Stomach (tissue), 9 donors: ENCODE results near the gene REPS1. TPM values are rescaled to one million over a fixed set of nuclear protein-coding genes. Genes with fewer than 3 reads are reported as not detected.

Experiments
- DNase-seq, 2 donors: peaks; one replicate each; pipeline versions ENCODE4 v3.0.0 to v3.0.0-alpha.2; 2013 to 2019
- H3K27ac ChIP-seq, 5 donors: fragments of 200-600 bp in 4 of 5; sonication (generic) in 4 of 5; one replicate each; pipeline ENCODE4 v1.5.1; 2013 to 2019; ENCODE audit warnings: mild to moderate bottlenecking in 1 of 5, moderate library complexity in 1 of 5
- H3K27me3 ChIP-seq, 3 donors: fragments of 200-600 bp; sonication (generic); one replicate each; pipeline ENCODE4 v1.5.1; 2017 to 2019; ENCODE audit warnings: mixed run types in 1 of 3
- H3K36me3 ChIP-seq, 4 donors: fragments of 200-600 bp; sonication (generic); 1 replicate in 3 of 4; 2 replicates in 1 of 4; pipeline ENCODE4 v1.5.1; 2016 to 2019
- H3K4me1 ChIP-seq, 4 donors: fragments of 200-600 bp; sonication (generic); one replicate each; pipeline ENCODE4 v1.5.1; 2016 to 2019
- H3K4me3 ChIP-seq, 4 donors: fragments of 200-600 bp; sonication (generic) in 3 of 4; one replicate each; pipeline ENCODE4 v1.5.1; 2016 to 2019; ENCODE audit warnings: mild to moderate bottlenecking in 1 of 4
- H3K9me3 ChIP-seq, 4 donors: fragments of 200-600 bp; sonication (generic); one replicate each; pipeline ENCODE4 v1.5.1; 2016 to 2019
- EP300 ChIP-seq: sonication (generic); formaldehyde crosslinking; IDR thresholded peaks from one replicate; pipeline ENCODE4 v1.6.1; 2017; ENCODE audit warnings: antibody characterized with exemption
- POLR2A ChIP-seq, 4 donors: fragments of 450-650 bp; IDR thresholded peaks; one replicate each; pipeline ENCODE4 v1.6.1; 2016; ENCODE audit warnings: antibody characterized with exemption in 4 of 4, control low read depth in 2 of 4, mild to moderate bottlenecking in 1 of 4, moderate library complexity in 1 of 4
- POLR2AphosphoS5 ChIP-seq, 3 donors: sonication (generic); formaldehyde crosslinking; IDR thresholded peaks; one replicate each; pipeline ENCODE4 v1.6.1; 2016; ENCODE audit warnings: antibody characterized with exemption in 3 of 3
- WGBS, 5 donors: extraction: QIAGEN DNeasy Blood & Tissue Kit in 3 of 5; methylation state at CpG; one replicate each; pipeline versions ENCODE4 v1.1.5 to v1.1.7; 2013 to 2018; 5-methylcytosine and 5-hydroxymethylcytosine counted together
- intact Hi-C: fragments of 100-400 bp; cut with DNase I; formaldehyde crosslinking; loops from one replicate; pipeline ENCODE4 v1.15.1; 2023; ENCODE audit warnings: low total_unique reads
- polyA plus RNA-seq, 3 donors: library from polyadenylated mRNA; stranded (reverse); fragments of 200-250 nt; gene quantifications; one replicate each; pipeline ENCODE4 v1.2.3, GENCODE V29; 2013
- total RNA-seq, 5 donors: library from RNA; depleted of rRNA; stranded (reverse); fragments of >200 nt; gene quantifications; one replicate each; pipeline versions ENCODE4 v1.1.0 to v1.2.3, GENCODE V29; 2014 to 2016
- TF ChIP-seq, protein P1 (sequence below), 7 experiments: fragments of 450-650 bp in 4 of 7; fragments of 200-600 bp in 3 of 7; sonication (generic) in 3 of 7; IDR thresholded peaks; one replicate each; pipeline ENCODE4 v1.5.1; 2016 to 2019; ENCODE audit warnings: antibody characterized with exemption in 7 of 7, control low read depth in 2 of 7, mild to moderate bottlenecking in 1 of 7
- donor health status: healthy with polysubstance abuse.
- donor health status: Bipolar disorder and iron deficiency.
- donor health status: healthy.

The REPS1 gene
- total and polyA plus RNA-seq, 8 donors: 11.8 to 85.4 (median 41.6) TPM

DNA sequence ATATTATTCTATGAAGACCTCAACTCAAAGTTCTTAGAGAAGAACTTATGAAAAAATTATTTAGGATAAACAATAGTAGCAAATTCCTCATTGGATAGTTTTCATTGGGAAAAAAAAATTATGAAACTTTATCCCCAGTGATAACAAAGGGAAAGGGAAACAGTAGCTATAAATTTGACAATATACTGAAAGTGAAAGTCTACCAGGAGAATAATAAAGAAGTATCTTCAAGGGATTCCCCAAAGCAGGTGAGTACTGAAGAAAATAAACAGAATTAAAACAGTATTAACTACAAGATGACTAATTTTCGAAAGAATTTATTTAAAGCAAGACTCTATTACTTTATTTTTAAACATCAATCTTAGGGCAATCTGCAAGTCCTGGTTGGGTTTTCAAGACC lies 56.4 kb downstream of the REPS1 start:
- H3K4me3 ChIP-seq: no peak overlapping the region
- no peak for DNase-seq
- intact Hi-C loops: no loop called here
- H3K9me3 ChIP-seq: no peaks in the 10 kb centered on the region
- peaks cover 0 to 4% (median 0%) of the 10 kb centered on the region in 4 donors for H3K4me1 ChIP-seq
- peaks cover 0 to 50% (median 34%) of the 10 kb centered on the region in 4 donors for H3K36me3 ChIP-seq
- WGBS, 5 donors: 78 to 100% (median 95%) methylated on average over 1 of the region's 1 CpG
- TF ChIP-seq POLR2A (IDR thresholded peaks at IDR 0.05) (no peak), EP300 (no peak), POLR2AphosphoS5 (IDR thresholded peaks at IDR 0.05) (no peak)
- TF ChIP-seq, protein P1, sequence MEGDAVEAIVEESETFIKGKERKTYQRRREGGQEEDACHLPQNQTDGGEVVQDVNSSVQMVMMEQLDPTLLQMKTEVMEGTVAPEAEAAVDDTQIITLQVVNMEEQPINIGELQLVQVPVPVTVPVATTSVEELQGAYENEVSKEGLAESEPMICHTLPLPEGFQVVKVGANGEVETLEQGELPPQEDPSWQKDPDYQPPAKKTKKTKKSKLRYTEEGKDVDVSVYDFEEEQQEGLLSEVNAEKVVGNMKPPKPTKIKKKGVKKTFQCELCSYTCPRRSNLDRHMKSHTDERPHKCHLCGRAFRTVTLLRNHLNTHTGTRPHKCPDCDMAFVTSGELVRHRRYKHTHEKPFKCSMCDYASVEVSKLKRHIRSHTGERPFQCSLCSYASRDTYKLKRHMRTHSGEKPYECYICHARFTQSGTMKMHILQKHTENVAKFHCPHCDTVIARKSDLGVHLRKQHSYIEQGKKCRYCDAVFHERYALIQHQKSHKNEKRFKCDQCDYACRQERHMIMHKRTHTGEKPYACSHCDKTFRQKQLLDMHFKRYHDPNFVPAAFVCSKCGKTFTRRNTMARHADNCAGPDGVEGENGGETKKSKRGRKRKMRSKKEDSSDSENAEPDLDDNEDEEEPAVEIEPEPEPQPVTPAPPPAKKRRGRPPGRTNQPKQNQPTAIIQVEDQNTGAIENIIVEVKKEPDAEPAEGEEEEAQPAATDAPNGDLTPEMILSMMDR (IDR thresholded peaks at IDR 0.05): no peak
- H3K27ac ChIP-seq: no peak overlapping the region
- no peaks in the 10 kb centered on the region for H3K27me3 ChIP-seq

GRCh38 chr6:138926579-138926978 lies 61.5 kb downstream of the REPS1 start:
- Histone ChIP-seq H3K4me3 (no peak overlapping the region), H3K36me3 (peaks cover 0 to 40% (median 19%) of the 10 kb centered on the region in 4 donors), H3K9me3 (no peaks in the 10 kb centered on the region), H3K27me3 (no peaks in the 10 kb centered on the region), H3K4me1 (no peaks in the 10 kb centered on the region), H3K27ac (no peak overlapping the region)
- intact Hi-C loops: no loop called here
- TF ChIP-seq, protein P1 (IDR thresholded peaks at IDR 0.05): no peak
- TF ChIP-seq EP300 (no peak), POLR2AphosphoS5 (IDR thresholded peaks at IDR 0.05) (no peak), POLR2A (IDR thresholded peaks at IDR 0.05) (no peak)
- 93 to 96% (median 94%) methylated on average over 3 of the region's 3 CpGs for WGBS, 5 donors
- no peak for DNase-seq

GRCh38 chr6:138925806-138926205 lies 62.2 kb downstream of the REPS1 start:
- Histone ChIP-seq H3K4me3 (no peak overlapping the region), H3K9me3 (no peaks in the 10 kb centered on the region), H3K36me3 (peaks cover 0 to 42% (median 26%) of the 10 kb centered on the region in 4 donors), H3K27ac (no peak overlapping the region), H3K27me3 (no peaks in the 10 kb centered on the region), H3K4me1 (no peaks in the 10 kb centered on the region)
- intact Hi-C loops: no loop called here
- no peak for DNase-seq
- 81 to 97% (median 91%) methylated on average over 2 of the region's 2 CpGs for WGBS, 5 donors
- no peak for TF ChIP-seq POLR2A (IDR thresholded peaks at IDR 0.05)
- TF ChIP-seq POLR2AphosphoS5 (IDR thresholded peaks at IDR 0.05): no peak
- TF ChIP-seq EP300: no peak
- TF ChIP-seq, protein P1 (IDR thresholded peaks at IDR 0.05): no peak

GRCh38 chr6:138923561-138923960 lies 64.5 kb downstream of the REPS1 start:
- Histone ChIP-seq H3K4me3 (no peak overlapping the region), H3K4me1 (no peaks in the 10 kb centered on the region), H3K9me3 (no peaks in the 10 kb centered on the region), H3K27ac (no peak overlapping the region), H3K36me3 (peaks cover 8 to 45% (median 30%) of the 10 kb centered on the region in 4 donors), H3K27me3 (no peaks in the 10 kb centered on the region)
- intact Hi-C loops: no loop called here
- DNase-seq: no peak
- no peak for TF ChIP-seq POLR2AphosphoS5 (IDR thresholded peaks at IDR 0.05)
- TF ChIP-seq EP300: no peak
- TF ChIP-seq, protein P1 (IDR thresholded peaks at IDR 0.05): no peak
- no peak for TF ChIP-seq POLR2A (IDR thresholded peaks at IDR 0.05)
